Measurements from ENCODE around the gene KIAA1755. TPM values are rescaled to one million over a fixed set of nuclear protein-coding genes. Genes with fewer than 3 reads are reported as not detected.

The KIAA1755 gene
- total RNA-seq, 2 donors from 2014 or later: 0.78 to 0.99 TPM

GRCh38 chr20:38237381-38237780, 23.2 kb downstream of the KIAA1755 start:
- intact Hi-C loops (cut with DNase I): no loop called here
- WGBS, 2 donors: 46 to 52% methylated on average over 3 of the region's 3 CpGs
- H3K27ac ChIP-seq: no peak overlapping the region

GRCh38 chr20:38231531-38232121, 28.9 kb downstream of the KIAA1755 start:
- H3K36me3 ChIP-seq (replicated peaks in 1 of 2; ENCODE audit: insufficient read depth in 1 of 2, low read depth in 2 of 2): no peaks in the 10 kb centered on the region
- ATAC-seq: peak; percentile 48
- H3K4me1 ChIP-seq: no peaks in the 10 kb centered on the region
- TF ChIP-seq POLR2A (IDR thresholded peaks at IDR 0.05) (no peak), CTCF (IDR thresholded peaks at IDR 0.05) (no peak)
- no peak overlapping the region for H3K4me3 ChIP-seq
- 35 to 68% methylated on average over 6 to 10 of the region's 10 CpGs for WGBS, 2 donors
- no peak for DNase-seq
- no peaks in the 10 kb centered on the region for H3K27me3 ChIP-seq
- no peaks in the 10 kb centered on the region for H3K9me3 ChIP-seq
- no peak overlapping the region for H3K27ac ChIP-seq
- intact Hi-C loops (cut with DNase I): no loop called here

More at GRCh38 chr20:38237381-38237780, 23.2 kb downstream of the KIAA1755 start:
- Histone ChIP-seq H3K4me1 (no peaks in the 10 kb centered on the region), H3K36me3 (replicated peaks in 1 of 2; ENCODE audit: insufficient read depth in 1 of 2, low read depth in 2 of 2) (no peaks in the 10 kb centered on the region), H3K4me3 (no peak overlapping the region), H3K27me3 (no peaks in the 10 kb centered on the region), H3K9me3 (peaks cover 0 to 7% (median 0%) of the 10 kb centered on the region in 3 donors)
- TF ChIP-seq CTCF (IDR thresholded peaks at IDR 0.05): no peak
- TF ChIP-seq POLR2A (IDR thresholded peaks at IDR 0.05): no peak
- DNase-seq (no peak), ATAC-seq (no peak)

- no peaks in the 10 kb centered on the region for H3K4me1 ChIP-seq
- no peak overlapping the region for H3K4me3 ChIP-seq
- DNase-seq (no peak), ATAC-seq (no peak)
- H3K9me3 ChIP-seq: no peaks in the 10 kb centered on the region
- intact Hi-C loops (cut with DNase I): no loop called here
- H3K27ac ChIP-seq: no peak overlapping the region
- 65 to 67% methylated on average over 4 to 10 of the region's 10 CpGs for WGBS, 2 donors
- no peaks in the 10 kb centered on the region for H3K27me3 ChIP-seq
- no peaks in the 10 kb centered on the region for H3K36me3 ChIP-seq (replicated peaks in 1 of 2; ENCODE audit: insufficient read depth in 1 of 2, low read depth in 2 of 2)
- TF ChIP-seq POLR2A (IDR thresholded peaks at IDR 0.05) (no peak), CTCF (IDR thresholded peaks at IDR 0.05) (no peak)
These were observed 29.5 kb downstream of the KIAA1755 start for GRCh38 chr20:38230957-38231526.

- Histone ChIP-seq H3K36me3 (replicated peaks in 1 of 2; ENCODE audit: insufficient read depth in 1 of 2, low read depth in 2 of 2) (no peaks in the 10 kb centered on the region), H3K4me3 (no peak overlapping the region), H3K27me3 (no peaks in the 10 kb centered on the region), H3K9me3 (no peaks in the 10 kb centered on the region), H3K27ac (no peak overlapping the region), H3K4me1 (no peaks in the 10 kb centered on the region)
- no peak for DNase-seq
- no peak for TF ChIP-seq CTCF (IDR thresholded peaks at IDR 0.05)
- TF ChIP-seq POLR2A (IDR thresholded peaks at IDR 0.05): no peak
- intact Hi-C loops (cut with DNase I): no loop called here
- ATAC-seq: no peak
- WGBS, 2 donors: 50 to 70% methylated on average over 1 of the region's 1 CpG
These were observed 30.3 kb downstream of the KIAA1755 start for GRCh38 chr20:38230253-38230551.

All from body of pancreas (tissue), 4 donors.